Measurements from ENCODE around the gene UCK1. TPM values are rescaled to one million over a fixed set of nuclear protein-coding genes. Genes with fewer than 3 reads are reported as not detected.

UCK1 gene
- total RNA-seq (2014; rRNA removed; shearing (Covaris generic)), result 22.1 and 34.0 TPM in 2 replicates

GRCh38 chr9:131530920-131531832 lies at the start of gene UCK1:
UCK1 (minus strand) TSS chr9:131531263; CDS start chr9:131531174, 89 bp downstream.
- DNase-seq (ENCODE audit: low spot score), result peak; percentile 79

GRCh38 chr9:131580358-131580757 lies 49.3 kb upstream of the UCK1 start:
- no peak for DNase-seq (ENCODE audit: low spot score)

- no peak for DNase-seq (ENCODE audit: low spot score)
Measured at GRCh38 chr9:131579789-131580211, 48.7 kb upstream of the UCK1 start.

GRCh38 chr9:131578731-131579504 lies 47.9 kb upstream of the UCK1 start:
- DNase-seq (ENCODE audit: low spot score), result no peak

- DNase-seq (ENCODE audit: low spot score), result no peak
Measured at GRCh38 chr9:131578021-131578420, 47.0 kb upstream of the UCK1 start.

- no peak for DNase-seq (ENCODE audit: low spot score)
Measured at GRCh38 chr9:131577005-131578000, 46.2 kb upstream of the UCK1 start.

- no peak for DNase-seq (ENCODE audit: low spot score)
Measured at GRCh38 chr9:131575946-131576853, 45.1 kb upstream of the UCK1 start.

- DNase-seq (ENCODE audit: low spot score), result no peak
Measured at GRCh38 chr9:131574730-131575640, 43.9 kb upstream of the UCK1 start.

- no peak for DNase-seq (ENCODE audit: low spot score)
Measured at GRCh38 chr9:131567910-131568309, 36.8 kb upstream of the UCK1 start.

- DNase-seq (ENCODE audit: low spot score), result no peak
Measured at GRCh38 chr9:131566158-131566557, 35.1 kb upstream of the UCK1 start.

GRCh38 chr9:131565369-131565768 lies 34.3 kb upstream of the UCK1 start:
- DNase-seq (ENCODE audit: low spot score), result no peak

GRCh38 chr9:131562032-131562959 lies 31.2 kb upstream of the UCK1 start:
- peak; percentile 37 for DNase-seq (ENCODE audit: low spot score)

GRCh38 chr9:131559421-131560000 lies 28.4 kb upstream of the UCK1 start:
- DNase-seq (ENCODE audit: low spot score), result no peak

- no peak for DNase-seq (ENCODE audit: low spot score)
Measured at GRCh38 chr9:131557855-131558548, 26.9 kb upstream of the UCK1 start.

GRCh38 chr9:131555841-131556673 lies 25.0 kb upstream of the UCK1 start:
- DNase-seq (ENCODE audit: low spot score), result no peak

GRCh38 chr9:131554843-131555351 lies 23.8 kb upstream of the UCK1 start:
- no peak for DNase-seq (ENCODE audit: low spot score)

Measured in HT-29 (cell line).